ENCODE measurements around the gene SAP25.

The SAP25 gene

GRCh38 chr7:100583132-100584053 lies 9.7 kb upstream of the SAP25 start:
- ChIA-PET POLR2A (ENCODE audit: low non-redundant PET) (no interaction called here), CTCF (interaction anchor here (0.7 to 0.9 kb wide), 2 partner anchors 12 to 20 kb away, joined by 3 read pairs; no protein-coding TSS in a partner anchor)
- no peak for DNase-seq (ENCODE audit: low spot score)
- no peak for TF ChIP-seq CTCF (conservative IDR thresholded peaks at IDR 0.05; ENCODE audit: low read depth)
- H3K27ac ChIP-seq, result peak overlapping the region; percentile 92

- POLR2A ChIA-PET (ENCODE audit: low non-redundant PET), result no interaction called here
- no peak for DNase-seq (ENCODE audit: low spot score)
- CTCF ChIA-PET, result interaction anchor here (0.9 kb wide), 1 partner anchor 11 kb away, joined by 3 read pairs; no protein-coding TSS in a partner anchor
- H3K27ac ChIP-seq, result peak overlapping the region; percentile 92
- TF ChIP-seq CTCF (conservative IDR thresholded peaks at IDR 0.05; ENCODE audit: low read depth), result no peak
Measured at GRCh38 chr7:100582650-100583049, 8.9 kb upstream of the SAP25 start.

GRCh38 chr7:100582041-100582579 lies 8.4 kb upstream of the SAP25 start:
- POLR2A ChIA-PET (ENCODE audit: low non-redundant PET), result no interaction called here
- CTCF ChIA-PET, result interaction anchor here (1.3 kb wide), 1 partner anchor 18 kb away, joined by 4 read pairs; no protein-coding TSS in a partner anchor
- TF ChIP-seq CTCF (conservative IDR thresholded peaks at IDR 0.05; ENCODE audit: low read depth), result no peak

GRCh38 chr7:100580466-100581283 lies 7.0 kb upstream of the SAP25 start:
- DNase-seq (ENCODE audit: low spot score), result no peak
- POLR2A ChIA-PET (ENCODE audit: low non-redundant PET), result no interaction called here
- H3K27ac ChIP-seq, result peak overlapping the region; percentile 92
- CTCF ChIA-PET, result interaction anchor here (1.3 kb wide), 1 partner anchor 16 kb away, joined by 4 read pairs; no protein-coding TSS in a partner anchor
- no peak for TF ChIP-seq CTCF (conservative IDR thresholded peaks at IDR 0.05; ENCODE audit: low read depth)

More at GRCh38 chr7:100582041-100582579, 8.4 kb upstream of the SAP25 start:
- DNase-seq (ENCODE audit: low spot score), result no peak
- H3K27ac ChIP-seq, result peak overlapping the region; percentile 92

GRCh38 chr7:100578246-100579183 lies 4.8 kb upstream of the SAP25 start:
- DNase-seq (ENCODE audit: low spot score), result no peak
- ChIA-PET POLR2A (ENCODE audit: low non-redundant PET) (no interaction called here), CTCF (interaction anchor here (0.7 kb wide), 1 partner anchor 10 kb away, joined by 3 read pairs; no protein-coding TSS in a partner anchor)
- H3K27ac ChIP-seq, result peak overlapping the region; percentile 20
- no peak for TF ChIP-seq CTCF (conservative IDR thresholded peaks at IDR 0.05; ENCODE audit: low read depth)
